Activated naive CD4-positive, alpha-beta T cell treated with anti-CD3 and anti-CD28 coated beads for 36 hours (primary cell): ENCODE results near the gene KAZALD1. TPM values are rescaled to one million over a fixed set of nuclear protein-coding genes. Genes with fewer than 3 reads are reported as not detected.

Experiments
- CTCF ChIA-PET: fragments of 350-600 bp; sonication (Branson Sonifier 250); formaldehyde crosslinking; loops from one replicate; lab custom pipeline; 2021; ENCODE audit warnings: antibody characterized with exemption; lab: Charles Lee
- DNase-seq: peaks from one replicate; pipeline ENCODE4 v3.0.0-alpha.2; 2020
- H3K27ac Mint-ChIP-seq: one replicate; pipeline ENCODE4 v1.8.0; 2021; ENCODE audit warnings: mild to moderate bottlenecking, mixed read lengths
- H3K27me3 Mint-ChIP-seq: one replicate; pipeline ENCODE4 v1.8.0; 2021; ENCODE audit warnings: low read depth, mixed read lengths
- H3K36me3 Mint-ChIP-seq: one replicate; pipeline ENCODE4 v1.8.0; 2021; ENCODE audit warnings: low read depth, mixed read lengths
- H3K4me1 Mint-ChIP-seq: one replicate; pipeline ENCODE4 v1.8.0; 2021; ENCODE audit warnings: low read depth, mixed read lengths
- H3K4me3 Mint-ChIP-seq: one replicate; pipeline ENCODE4 v1.8.0; 2021; ENCODE audit warnings: mild to moderate bottlenecking, moderate library complexity, mixed read lengths
- H3K9me3 Mint-ChIP-seq: one replicate; pipeline ENCODE4 v1.8.0; 2021; ENCODE audit warnings: mixed read lengths
- intact Hi-C: fragments of 100-400 bp; cut with micrococcal nuclease; formaldehyde crosslinking; loops from one replicate; pipeline ENCODE4 v1.15.1; 2023
- total RNA-seq, 2 experiments: library from RNA; stranded (reverse); gene quantifications; one replicate each; pipeline ENCODE4 v1.2.3, GENCODE V29; 2021

The KAZALD1 gene
- total RNA-seq, 2 experiments from 2014 or later = 0.52 to 0.62 TPM

GRCh38 chr10:101111547-101111946 lies 49.8 kb downstream of the KAZALD1 start:
- Mint-ChIP-seq H3K9me3 (no peaks in the 10 kb centered on the region), H3K36me3 (no peaks in the 10 kb centered on the region), H3K27ac (no peak overlapping the region), H3K4me3 (no peak overlapping the region), H3K4me1 (no peaks in the 10 kb centered on the region), H3K27me3 (peaks cover 31% of the 10 kb centered on the region)
- intact Hi-C loops = no loop called here
- no peak for DNase-seq
- CTCF ChIA-PET = interaction anchor here (1.2 kb wide), 1 partner anchor 15 kb away, joined by 3 read pairs; no protein-coding TSS in a partner anchor

- CTCF ChIA-PET = interaction anchor here (1.2 kb wide), 1 partner anchor 18 kb away, joined by 3 read pairs; no protein-coding TSS in a partner anchor
- Mint-ChIP-seq H3K36me3 (no peaks in the 10 kb centered on the region), H3K27me3 (peaks cover 28% of the 10 kb centered on the region), H3K27ac (no peak overlapping the region), H3K4me1 (no peaks in the 10 kb centered on the region), H3K9me3 (no peaks in the 10 kb centered on the region), H3K4me3 (no peak overlapping the region)
- DNase-seq = no peak
- intact Hi-C loops = no loop called here
These were observed 51.2 kb downstream of the KAZALD1 start for GRCh38 chr10:101112799-101113594.

- Mint-ChIP-seq H3K27ac (no peak overlapping the region), H3K36me3 (no peaks in the 10 kb centered on the region), H3K4me1 (no peaks in the 10 kb centered on the region), H3K4me3 (no peak overlapping the region), H3K27me3 (peaks cover 28% of the 10 kb centered on the region), H3K9me3 (no peaks in the 10 kb centered on the region)
- DNase-seq = no peak
- intact Hi-C loops = no loop called here
- CTCF ChIA-PET = no interaction called here
These were observed 52.2 kb downstream of the KAZALD1 start for GRCh38 chr10:101113890-101114403.

GRCh38 chr10:101114646-101115045 lies 52.9 kb downstream of the KAZALD1 start:
- no peaks in the 10 kb centered on the region for H3K36me3 Mint-ChIP-seq
- CTCF ChIA-PET = interaction anchor here (2.0 kb wide), 1 partner anchor 27 kb away, joined by 11 read pairs; no protein-coding TSS in a partner anchor
- no peak overlapping the region for H3K27ac Mint-ChIP-seq
- H3K9me3 Mint-ChIP-seq = no peaks in the 10 kb centered on the region
- DNase-seq = no peak
- intact Hi-C loops = no loop called here
- H3K27me3 Mint-ChIP-seq = peaks cover 28% of the 10 kb centered on the region
- H3K4me1 Mint-ChIP-seq = no peaks in the 10 kb centered on the region
- no peak overlapping the region for H3K4me3 Mint-ChIP-seq

Other genes with a start within 250 kb of the KAZALD1 start
- 10 to 100 TPM; 29.3 to 30.3 TPM for gene SLF2, start 149.0 kb upstream of the KAZALD1 start, total RNA-seq
- under 1 TPM; 0.48 to 0.59 TPM for gene SEMA4G, start 92.5 kb upstream of the KAZALD1 start, total RNA-seq
- 10 to 100 TPM; 45.0 to 47.3 TPM for gene MRPL43, start 74.5 kb upstream of the KAZALD1 start, total RNA-seq
- gene TWNK, start 74.4 kb upstream of the KAZALD1 start, total RNA-seq = 10 to 100 TPM; 10.4 to 11.4 TPM
- gene LZTS2, start 62.2 kb upstream of the KAZALD1 start, total RNA-seq = 1 to 10 TPM; 8.3 to 8.9 TPM
- gene PDZD7, start 30.9 kb upstream of the KAZALD1 start, total RNA-seq = under 1 TPM; 0.37 to 0.62 TPM
- 10 to 100 TPM; 15.7 to 17.1 TPM for gene SFXN3, start 30.8 kb upstream of the KAZALD1 start, total RNA-seq
- not detected for gene TLX1, start 69.3 kb downstream of the KAZALD1 start, total RNA-seq
- gene LBX1, start 167.5 kb downstream of the KAZALD1 start, total RNA-seq = not detected